GM12801 (cell line): ENCODE results near the gene CYP1B1.

Experiments used
- TF ChIP-seq, protein P1 (sequence below): IDR thresholded peaks from one replicate; pipeline ENCODE4 v1.5.1; 2011; ENCODE audit warnings: control low read depth; ENCODE audit not compliant: insufficient read length; ENCODE audit errors: extremely low read depth

CYP1B1 gene

DNA sequence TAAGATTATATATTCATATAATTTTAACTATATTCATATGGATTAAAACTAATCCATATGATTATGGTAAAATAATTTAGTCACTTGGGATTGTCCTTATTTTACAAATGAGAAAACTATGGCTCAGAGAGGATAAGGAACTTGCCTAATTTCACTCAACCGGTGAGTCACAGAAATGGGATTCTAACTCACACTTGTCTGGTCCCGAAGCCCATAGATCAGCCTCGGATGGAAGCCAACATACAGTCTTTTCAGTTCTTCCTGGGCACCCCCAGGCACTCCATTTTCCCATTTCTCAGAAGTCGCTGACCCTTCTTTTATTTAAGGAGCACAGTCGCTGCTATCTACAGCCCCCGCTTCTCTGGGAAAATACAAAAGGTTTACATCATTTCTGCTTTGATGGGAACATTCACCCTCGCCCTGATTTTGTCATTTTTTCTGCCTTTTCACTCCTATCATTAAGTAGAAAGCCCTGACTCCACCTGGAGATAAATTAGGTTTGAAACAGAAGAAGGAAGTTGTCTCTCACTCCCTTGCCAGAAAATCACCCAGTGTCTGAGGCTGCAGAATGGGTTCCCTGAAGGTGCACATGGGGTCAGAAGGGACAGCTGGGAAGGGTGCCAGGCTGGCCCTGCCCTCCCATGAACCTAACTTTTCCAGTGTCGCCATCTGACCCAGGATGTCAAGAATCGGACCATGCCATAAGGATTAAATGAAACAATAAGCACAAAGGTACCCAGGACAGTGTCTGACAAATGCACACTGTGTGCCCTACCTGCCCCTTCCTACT is 36.6 kb downstream of the CYP1B1 start:
- TF ChIP-seq, protein P1, sequence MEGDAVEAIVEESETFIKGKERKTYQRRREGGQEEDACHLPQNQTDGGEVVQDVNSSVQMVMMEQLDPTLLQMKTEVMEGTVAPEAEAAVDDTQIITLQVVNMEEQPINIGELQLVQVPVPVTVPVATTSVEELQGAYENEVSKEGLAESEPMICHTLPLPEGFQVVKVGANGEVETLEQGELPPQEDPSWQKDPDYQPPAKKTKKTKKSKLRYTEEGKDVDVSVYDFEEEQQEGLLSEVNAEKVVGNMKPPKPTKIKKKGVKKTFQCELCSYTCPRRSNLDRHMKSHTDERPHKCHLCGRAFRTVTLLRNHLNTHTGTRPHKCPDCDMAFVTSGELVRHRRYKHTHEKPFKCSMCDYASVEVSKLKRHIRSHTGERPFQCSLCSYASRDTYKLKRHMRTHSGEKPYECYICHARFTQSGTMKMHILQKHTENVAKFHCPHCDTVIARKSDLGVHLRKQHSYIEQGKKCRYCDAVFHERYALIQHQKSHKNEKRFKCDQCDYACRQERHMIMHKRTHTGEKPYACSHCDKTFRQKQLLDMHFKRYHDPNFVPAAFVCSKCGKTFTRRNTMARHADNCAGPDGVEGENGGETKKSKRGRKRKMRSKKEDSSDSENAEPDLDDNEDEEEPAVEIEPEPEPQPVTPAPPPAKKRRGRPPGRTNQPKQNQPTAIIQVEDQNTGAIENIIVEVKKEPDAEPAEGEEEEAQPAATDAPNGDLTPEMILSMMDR = no peak

DNA sequence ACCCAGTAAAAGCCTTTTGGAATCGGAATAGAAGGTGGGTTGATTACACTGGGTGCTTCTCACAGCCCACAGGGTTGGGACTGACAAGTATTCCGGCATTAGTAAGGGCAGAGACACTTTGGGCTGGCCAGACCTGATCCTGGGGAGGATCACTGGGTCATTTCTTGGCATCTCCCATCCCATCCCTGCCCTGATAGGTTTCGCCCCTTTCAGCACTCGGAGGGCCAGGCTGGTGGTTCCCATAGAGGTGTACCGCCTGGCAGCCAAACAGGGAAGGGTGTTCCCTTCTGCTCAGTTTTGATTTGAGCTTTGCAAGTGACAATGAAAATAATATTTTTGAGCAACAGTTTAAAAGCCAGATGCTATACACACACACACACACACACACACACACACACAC is 37.3 kb downstream of the CYP1B1 start:
- TF ChIP-seq, protein P1 = no peak

DNA sequence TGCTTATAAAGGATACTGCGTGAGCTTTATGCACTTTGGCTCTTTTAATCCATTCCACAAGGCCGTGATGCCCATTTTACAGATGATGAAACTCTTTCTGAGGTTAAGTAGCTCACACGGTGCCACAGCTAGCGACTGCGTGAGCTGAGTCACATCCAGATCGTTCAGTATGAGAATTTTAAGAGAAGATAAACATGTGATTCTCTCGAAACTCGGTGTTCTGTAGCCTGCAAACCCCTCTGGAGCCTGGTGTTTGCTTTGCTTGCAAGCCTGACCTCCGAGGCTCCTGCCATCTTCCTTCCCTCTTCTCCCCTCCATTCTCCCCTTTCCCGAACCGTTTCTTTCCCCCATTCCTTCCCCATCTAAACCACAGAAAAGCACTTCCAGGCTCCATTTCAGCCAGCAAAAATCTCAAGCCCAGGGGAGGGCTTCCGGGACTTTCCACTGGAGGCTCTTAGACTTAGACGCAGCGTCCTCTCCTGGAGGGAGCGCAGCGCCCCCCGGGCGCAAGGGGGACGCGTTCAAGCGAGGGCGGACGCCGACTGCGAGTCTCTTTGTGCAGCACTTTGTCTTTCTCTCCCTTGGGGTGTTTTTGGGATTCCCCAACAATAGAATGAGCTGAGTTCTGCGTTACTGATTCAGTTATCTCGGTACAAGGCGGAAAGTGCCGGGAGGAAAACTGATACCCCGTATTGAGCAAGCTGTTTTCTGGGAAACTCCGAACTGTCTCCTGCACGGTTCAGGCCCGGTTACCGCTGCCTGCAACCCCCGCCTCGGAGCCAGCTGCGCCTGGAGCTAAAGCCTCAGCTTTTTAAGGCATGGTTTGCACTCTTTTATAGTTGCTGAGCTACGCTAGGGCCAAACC is 38.0 kb downstream of the CYP1B1 start:
- TF ChIP-seq, protein P1 = no peak

DNA sequence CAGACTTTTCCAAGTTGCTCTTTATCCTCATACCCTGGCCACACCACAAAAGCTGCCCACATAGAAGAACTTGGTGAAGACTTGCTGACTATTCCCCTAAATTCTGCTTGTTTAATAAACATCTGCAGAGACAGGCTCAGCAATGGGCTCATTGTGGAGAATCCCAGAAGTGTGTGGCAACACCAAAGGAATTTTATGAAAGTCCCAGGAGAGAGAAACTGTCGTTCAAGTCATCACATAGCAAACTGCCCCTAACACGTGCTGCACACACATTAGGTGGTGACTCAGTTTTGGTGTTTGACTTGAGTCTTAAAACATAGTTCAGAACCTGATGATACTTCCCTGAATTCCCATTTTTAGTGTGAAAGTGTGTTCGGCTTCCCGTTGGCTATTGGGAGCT is 38.6 kb downstream of the CYP1B1 start:
- TF ChIP-seq, protein P1 = no peak

DNA sequence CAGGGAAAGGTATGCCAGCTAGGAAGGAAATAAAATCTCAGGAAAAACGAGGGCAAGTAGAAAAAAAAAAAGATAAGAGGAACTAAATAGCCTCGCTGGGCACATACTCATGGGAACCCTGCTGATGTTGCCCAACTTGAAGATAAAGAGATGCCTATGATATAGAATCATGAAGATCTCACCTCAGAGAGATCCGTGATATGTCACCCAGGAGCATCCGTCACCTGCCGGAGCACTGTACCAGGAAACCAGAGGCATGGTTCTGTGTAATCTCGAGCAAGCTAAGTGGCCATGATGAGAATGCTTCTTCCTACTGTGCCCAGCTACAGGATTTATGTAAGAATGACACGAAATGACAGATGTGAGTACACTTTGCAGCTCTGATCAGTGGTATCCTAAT is 40.0 kb downstream of the CYP1B1 start:
- TF ChIP-seq, protein P1 = no peak

DNA sequence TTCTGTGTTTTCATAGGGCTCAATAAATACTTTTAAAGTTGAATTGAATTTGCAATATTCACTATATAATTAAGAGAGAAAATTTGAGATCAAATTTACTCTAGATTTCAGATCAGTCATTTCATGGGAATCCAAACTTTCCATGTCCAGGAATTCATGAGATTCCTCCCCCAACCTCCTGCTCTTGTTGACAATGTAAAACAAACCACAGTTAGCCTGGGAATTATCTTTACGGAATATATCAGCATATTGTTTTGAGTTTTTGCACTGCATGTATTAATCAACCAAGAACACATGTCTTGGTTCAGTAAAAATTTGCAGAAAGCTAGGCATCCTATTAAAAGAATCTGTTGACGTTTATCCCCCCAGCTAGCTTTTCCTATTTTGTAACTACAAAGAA is 42.3 kb downstream of the CYP1B1 start:
- TF ChIP-seq, protein P1 = no peak

DNA sequence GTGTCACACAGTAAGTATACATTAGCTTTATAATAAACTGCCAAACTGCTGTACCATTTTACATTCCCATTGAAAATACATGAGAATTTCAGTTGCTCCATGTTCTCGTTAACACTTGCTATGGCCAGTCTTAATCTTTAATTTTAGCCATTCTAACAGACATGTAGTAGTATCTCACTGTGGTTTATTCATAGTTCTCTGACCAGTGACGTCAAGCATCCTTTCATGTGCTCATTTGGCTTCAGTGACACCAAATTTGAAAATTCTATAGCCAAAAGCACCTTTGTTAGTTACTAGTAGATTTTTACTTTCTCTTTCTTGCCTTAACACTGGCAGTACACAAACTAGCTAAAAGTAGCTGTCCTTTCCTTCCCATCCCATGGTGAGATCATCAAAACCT is 43.0 kb downstream of the CYP1B1 start:
- TF ChIP-seq, protein P1 = no peak
